HG03135 (cell line): ENCODE data around the gene SPINT2.
"Not testable (repeated sequence)": the region's sequence is repeated elsewhere in the genome, so short reads cannot be mapped to it uniquely, and the experiment has no call there.

Experiments used
- ATAC-seq: cut with Tn5 transposase; IDR thresholded peaks from one replicate; pipeline ENCODE4 v1.9.1; 2021; ENCODE audit warnings: mild to moderate bottlenecking, moderate library complexity; ENCODE audit not compliant: unreplicated experiment

SPINT2 gene, protein sequence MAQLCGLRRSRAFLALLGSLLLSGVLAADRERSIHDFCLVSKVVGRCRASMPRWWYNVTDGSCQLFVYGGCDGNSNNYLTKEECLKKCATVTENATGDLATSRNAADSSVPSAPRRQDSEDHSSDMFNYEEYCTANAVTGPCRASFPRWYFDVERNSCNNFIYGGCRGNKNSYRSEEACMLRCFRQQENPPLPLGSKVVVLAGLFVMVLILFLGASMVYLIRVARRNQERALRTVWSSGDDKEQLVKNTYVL

DNA sequence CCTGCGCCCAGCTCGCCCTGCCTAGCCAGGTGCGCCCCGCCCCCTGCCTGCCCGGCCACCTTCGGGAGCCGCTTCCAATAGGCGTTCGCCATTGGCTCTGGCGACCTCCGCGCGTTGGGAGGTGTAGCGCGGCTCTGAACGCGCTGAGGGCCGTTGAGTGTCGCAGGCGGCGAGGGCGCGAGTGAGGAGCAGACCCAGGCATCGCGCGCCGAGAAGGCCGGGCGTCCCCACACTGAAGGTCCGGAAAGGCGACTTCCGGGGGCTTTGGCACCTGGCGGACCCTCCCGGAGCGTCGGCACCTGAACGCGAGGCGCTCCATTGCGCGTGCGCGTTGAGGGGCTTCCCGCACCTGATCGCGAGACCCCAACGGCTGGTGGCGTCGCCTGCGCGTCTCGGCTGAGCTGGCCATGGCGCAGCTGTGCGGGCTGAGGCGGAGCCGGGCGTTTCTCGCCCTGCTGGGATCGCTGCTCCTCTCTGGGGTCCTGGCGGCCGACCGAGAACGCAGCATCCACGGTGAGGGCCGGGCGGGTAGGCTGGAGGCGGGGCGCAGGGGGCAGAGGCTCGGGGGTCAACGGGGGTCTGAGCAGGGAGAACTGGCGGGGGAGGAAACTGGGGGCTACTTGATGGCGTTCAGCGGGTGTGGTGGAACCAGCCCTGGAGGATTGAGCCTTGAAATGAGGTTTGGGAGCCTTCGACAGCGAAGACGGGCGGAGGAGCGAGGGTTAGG lies at the start of gene SPINT2:
SPINT2 (plus strand) TSS at position 88 of the 727 bp plus-strand sequence; CDS start at position 408, 320 bp downstream.
- no peak for ATAC-seq

DNA sequence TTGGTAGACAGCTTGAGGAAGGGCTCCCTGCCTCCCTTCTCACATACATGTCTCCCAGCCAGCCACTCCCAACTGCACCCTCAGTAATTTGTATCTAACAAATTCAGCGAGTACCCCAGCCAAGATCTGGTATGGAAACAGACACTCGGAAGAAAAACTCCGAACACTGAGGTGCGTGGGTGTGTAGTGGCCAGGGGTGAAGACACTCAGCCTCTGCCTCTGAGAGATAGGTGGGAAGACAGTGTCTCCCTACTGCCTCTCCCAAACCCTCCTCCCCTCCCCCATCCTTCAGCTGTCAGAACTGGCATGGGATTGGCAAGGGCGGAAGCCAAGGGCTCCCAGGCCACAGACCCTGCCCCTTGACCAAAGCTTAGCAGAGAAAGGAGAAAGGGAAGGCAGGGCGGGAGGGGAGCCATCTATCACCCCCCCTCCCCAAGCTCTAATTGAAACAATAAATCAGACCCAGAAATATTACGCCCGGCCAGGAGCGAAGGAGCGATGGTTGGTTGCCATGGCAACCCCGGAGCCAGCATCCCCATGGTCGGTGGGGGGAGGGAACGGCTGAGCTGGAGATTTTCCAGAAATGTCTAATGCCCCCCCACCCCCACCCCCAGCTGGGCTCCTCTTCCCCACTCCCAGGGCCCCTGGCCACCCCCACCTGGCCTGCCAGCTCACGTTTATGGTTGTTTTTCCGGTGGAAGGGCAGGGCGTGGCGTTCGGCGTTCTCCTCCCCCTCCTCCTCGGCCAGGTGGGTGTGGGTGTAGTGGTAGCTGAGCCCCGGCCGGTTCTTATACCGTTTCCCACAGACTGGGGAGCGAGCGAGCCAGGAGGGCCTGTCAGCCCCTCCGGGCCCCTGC lies 47.4 kb upstream of the SPINT2 start:
- ATAC-seq = no peak

DNA sequence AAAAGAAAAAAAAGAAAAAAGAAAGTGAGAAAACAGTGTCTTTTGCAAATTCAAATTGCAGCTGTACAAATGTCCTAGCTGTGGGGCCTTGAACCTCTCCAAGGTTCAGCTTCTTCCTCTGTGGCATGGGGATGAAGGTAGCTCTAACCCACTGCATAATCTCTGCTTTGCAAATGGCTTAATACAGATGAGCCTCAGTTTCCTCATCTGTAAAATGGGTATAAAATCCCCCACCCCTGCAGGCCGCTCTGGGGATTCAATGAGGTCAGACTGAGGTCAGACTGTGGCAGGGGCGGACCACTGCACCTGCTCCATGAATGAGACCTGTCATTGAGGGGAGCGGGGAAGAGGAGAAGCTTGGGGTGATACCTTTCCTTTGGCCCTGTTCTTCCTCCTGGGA lies 46.2 kb upstream of the SPINT2 start:
- ATAC-seq = no peak

DNA sequence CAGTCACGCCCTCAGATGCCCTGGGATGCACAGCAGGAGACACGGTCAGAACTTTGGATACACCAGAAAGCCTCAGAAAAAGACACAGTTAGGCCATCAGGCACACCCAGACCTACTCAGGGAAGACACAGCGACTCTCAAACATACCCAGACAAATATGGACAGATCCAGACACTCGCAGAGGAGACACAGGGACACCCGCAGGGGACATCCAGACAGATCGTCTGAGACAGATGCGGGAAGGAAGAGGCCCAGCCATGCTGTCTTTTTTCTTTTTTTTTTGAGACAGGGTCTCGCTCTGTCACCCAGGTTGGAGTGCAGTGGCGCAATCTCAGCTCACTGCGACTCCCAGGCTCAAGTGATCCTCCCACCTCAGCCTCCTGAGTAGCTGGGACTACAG lies 45.2 kb upstream of the SPINT2 start:
- no peak for ATAC-seq

DNA sequence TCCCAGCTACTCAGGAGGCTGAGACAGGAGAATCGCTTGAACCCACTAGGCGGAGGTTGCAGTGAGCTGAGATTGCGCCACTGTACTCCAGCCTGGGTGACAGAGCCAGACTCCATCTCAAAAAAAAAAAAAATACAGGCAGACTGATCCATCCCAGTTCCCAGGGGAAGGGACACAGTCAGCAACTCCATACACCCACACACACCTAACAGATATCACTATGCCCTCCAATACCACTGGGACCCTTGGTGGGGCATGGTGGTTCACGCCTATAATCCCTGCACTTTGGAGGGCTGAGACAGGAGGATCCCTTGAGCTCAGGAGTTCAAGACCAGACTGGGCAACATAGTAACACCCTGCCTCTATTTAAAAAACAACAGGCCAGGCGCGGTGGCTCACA lies 43.0 kb upstream of the SPINT2 start:
- no peak for ATAC-seq

DNA sequence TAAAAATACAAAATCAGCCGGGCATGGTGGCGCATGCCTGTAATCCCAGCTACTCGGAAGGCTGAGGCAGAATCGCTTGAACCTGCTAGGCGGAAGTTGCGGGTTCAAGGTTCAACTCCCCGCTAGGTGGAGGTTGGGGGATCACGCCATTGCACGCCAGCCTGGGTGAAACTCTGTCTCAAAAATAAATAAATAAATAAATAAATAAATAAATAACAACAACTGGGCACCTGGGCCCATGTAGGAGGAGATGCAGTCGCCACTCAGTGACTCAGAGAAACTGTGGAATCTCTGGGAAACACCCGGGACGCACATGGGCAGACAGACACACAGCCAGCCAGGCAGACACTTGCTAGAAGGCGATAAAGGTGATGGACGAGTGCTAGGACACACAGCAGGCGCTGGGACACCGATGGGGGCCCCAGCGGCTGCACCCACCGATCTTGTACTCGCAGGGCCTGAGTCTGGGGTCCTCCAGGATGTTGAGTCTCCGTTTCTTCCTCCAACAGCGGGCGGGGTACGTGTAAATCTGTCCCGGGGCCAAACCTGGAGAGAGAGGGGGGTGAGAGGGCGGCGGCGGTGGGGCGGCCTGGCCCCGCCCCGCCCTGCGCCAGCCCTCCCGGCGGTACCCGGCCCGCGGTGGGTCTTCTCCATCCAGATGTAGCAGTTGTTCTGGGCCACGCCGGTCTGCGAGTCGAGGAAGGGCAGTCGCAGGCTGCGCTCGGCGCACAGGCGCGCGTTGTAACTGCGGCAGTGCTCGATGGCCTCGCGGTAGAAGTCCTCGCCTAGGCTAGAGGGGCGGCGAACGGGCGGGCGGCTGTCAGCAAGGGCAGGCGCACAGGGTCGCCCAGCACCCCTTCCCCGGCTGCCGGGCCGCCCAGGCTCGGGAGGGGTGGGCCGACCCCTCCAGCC lies 42.2 kb upstream of the SPINT2 start:
- no peak for ATAC-seq

GRCh38 chr19:38223119-38223523 lies 41.3 kb upstream of the SPINT2 start:
- ATAC-seq = no peak

DNA sequence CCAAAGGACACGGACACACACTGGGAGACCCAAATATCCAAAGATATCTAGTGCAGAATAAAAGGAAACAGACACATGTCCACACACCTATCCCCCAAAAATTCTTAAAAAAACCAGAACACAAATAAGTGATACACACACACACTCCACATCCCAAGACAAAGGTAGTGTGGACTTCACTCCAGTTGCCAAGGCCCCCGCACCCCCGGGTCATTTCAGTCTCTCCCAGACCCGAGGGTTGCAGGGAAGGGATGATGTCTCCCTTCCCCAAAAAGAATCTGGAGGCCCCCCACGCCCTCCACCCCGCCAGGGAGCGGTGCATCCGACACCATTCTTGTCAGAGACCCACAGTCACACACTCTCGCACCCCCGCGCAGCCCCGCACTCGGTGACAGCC lies 40.8 kb upstream of the SPINT2 start:
- no peak for ATAC-seq

DNA sequence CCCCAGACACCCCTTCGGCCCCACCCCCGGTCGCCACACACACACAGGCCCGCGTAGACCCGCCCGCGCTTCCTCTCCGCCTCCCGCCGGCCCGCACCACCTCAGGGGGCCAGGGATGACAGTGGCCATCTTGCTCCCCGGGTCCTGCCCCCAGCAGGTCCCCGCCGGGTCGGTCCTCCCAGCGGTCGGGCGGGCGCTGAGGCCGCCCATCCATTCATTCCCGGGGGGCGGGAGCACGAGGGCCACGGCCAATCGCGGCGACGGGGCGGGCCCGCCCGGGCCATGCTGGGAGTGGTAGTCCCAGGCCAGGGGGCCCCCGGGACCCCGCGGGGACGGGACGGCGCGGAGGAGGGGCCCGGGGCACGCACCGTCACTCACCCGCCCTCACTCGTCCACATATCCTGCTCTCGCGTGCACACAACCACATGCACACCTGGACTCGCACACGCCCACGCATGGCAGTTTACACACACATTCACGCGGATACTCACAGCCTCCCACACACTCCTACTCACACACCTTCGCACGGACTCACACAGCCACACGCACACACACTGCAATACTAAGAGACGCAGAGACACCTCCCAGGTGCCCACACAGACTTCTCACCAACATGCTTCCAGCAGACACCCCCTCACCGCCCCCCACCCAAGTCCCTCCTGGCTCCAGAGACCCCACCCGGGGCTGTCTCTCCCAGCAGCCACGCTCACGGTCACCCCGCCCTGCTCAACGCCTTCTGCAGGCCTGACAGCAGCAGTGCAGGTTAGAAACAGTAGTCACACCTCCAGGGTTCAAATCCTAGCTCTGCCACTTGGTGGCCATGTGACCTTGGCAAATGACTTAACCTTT lies 40.1 kb upstream of the SPINT2 start, which contains the start of gene DPF1:
DPF1 (minus strand) TSS at position 209 of the 849 bp plus-strand sequence; CDS start at position 129, 80 bp downstream.
- ATAC-seq = peak; percentile 70

- not testable (repeated sequence) for ATAC-seq
Observed at GRCh38 chr19:38224863-38225218, 39.5 kb upstream of the SPINT2 start.

DNA sequence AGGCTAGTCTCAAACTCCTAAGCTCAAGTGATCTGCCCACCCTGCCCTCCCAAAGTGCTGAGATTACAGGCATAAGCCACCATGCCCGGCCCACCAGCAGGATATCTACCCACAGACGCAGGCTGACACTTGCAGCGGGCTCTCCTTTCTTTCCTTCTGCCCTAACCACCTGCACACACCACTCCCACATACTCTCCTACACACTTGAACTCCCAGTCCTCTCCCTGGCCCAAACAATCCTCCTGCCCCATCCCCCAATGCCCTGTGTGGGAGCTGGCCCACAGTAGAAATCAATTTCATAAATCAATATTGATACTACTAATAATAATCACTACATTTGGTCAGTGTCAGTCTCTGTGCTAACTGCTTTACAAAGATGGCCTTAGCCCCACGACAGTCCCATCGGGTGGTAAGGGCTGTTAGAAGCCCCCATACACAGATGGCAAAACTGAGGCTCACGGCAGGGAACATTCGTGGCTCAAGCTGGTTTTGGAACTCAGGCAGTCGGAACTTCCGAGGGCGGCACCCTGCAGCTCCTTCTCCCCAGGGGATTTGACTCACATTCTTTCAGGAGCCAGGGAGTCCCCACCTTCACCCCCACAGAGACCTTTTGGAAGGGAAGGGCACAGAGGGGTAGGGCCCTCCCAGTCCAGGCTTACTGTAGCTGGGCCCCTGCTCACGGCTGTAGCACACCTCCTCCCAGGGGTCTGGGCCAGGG lies 36.9 kb upstream of the SPINT2 start:
- no peak for ATAC-seq

- no peak for ATAC-seq
Observed at GRCh38 chr19:38228005-38228377, 36.4 kb upstream of the SPINT2 start.

- no peak for ATAC-seq
Observed at GRCh38 chr19:38228491-38229439, 35.6 kb upstream of the SPINT2 start.

DNA sequence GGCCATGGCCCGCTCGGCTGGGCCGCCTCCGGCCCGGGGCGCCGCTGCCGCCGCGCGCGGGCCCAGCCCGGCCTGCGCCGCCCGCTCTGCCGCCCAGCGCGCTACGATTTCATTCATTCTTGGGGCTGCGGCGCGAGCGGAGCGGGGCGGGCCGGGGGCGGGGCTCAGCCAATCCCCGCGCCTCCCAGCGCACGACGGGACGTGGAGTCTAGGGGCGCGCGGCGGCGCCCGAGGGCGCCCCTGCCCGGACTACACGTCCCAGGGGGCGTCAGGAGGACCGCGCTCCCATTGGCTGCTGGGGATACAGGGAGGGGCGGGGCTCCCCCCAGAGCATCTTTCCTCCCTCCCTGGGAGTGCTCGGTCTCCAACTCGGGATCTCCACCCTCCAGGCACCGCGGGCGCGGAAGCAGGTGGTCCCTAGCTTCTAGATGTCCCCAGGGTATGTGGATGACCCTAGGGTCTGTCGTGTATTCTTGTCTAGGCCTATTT lies 34.7 kb upstream of the SPINT2 start:
- peak; percentile 55 for ATAC-seq

- not testable (repeated sequence) for ATAC-seq
Observed at GRCh38 chr19:38230506-38231133, 33.8 kb upstream of the SPINT2 start.

GRCh38 chr19:38231918-38232317 lies 32.5 kb upstream of the SPINT2 start:
- no peak for ATAC-seq

DNA sequence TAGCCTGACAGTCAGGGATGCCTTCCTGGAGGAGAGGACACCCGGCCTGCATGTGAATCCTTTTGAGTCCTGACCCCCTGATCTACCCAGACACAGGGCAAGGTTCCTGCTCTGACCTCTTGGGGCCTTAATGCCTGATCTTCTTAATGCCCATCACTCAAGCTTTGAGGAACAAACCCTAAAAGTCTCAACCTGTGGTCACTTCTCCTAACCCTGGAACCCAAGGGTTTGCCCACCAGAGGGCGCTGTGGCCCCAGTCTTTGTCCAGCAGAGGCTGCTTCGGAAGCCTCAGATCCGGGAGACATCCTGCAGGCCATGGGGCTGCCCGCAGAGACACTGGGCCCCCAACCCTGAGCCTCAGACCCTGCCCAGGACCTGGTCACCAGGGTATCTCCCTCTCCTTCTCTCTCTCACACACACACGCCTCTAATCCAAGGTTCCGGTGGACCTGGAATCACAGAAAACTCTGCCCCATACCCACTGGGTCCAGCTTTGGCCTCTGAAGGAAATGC lies 30.6 kb upstream of the SPINT2 start:
- no peak for ATAC-seq
